ENCODE results near the gene KIF5A. TPM values are rescaled to one million over a fixed set of nuclear protein-coding genes. Genes with fewer than 3 reads are reported as not detected.

KIF5A gene
- polyA plus RNA-seq, 1 of the 3 experiments (the other 2 are of a cell fraction): 6.2 TPM

DNA sequence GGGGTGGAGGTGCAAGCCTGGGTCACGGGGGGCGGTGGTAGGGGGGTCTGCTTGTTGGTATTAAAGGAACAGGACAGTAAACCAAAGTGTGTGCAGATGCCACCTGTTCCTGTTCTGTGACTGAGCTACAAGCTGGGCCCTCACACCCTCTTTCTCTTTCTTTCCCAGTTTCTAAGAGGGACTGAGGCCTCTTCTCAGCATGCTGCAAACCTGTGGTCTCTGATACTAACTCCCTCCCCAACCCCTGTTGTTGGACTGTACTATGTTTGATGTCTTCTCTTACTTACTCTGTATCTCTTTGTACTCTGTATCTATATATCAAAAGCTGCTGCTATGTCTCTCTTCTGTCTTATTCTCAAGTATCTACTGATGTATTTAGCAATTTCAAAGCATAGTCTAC, 34.2 kb downstream of the KIF5A start:
- H3K9ac ChIP-seq: no peak overlapping the region
- no peak overlapping the region for H2AFZ ChIP-seq (ENCODE audit: low read depth)
- no peak overlapping the region for H3K4me3 ChIP-seq (ENCODE audit: low read depth in 2 of 2, low read length in 1 of 2)
- no peaks in the 10 kb centered on the region for H4K20me1 ChIP-seq (ENCODE audit: insufficient read depth)
- H3K4me2 ChIP-seq: no peak overlapping the region
- WGBS (ENCODE audit: low lambda C conversion rate): 96% methylated on average over 2 of the region's 2 CpGs
- ChIA-PET CTCF (interaction anchor here (0.5 to 7.6 kb wide), 40 partner anchors 9 to 1318 kb away, joined by 3 to 298 read pairs (median 7); partner anchors contain the start of genes ARHGEF25, AVIL, B4GALNT1 and COQ10A), POLR2A (interaction anchor here (1.2 kb wide), 1 partner anchor 36 kb away, joined by 4 read pairs; no protein-coding TSS in a partner anchor)
- H3F3A ChIP-seq (replicated peaks; ENCODE audit: insufficient read depth): no peaks in the 10 kb centered on the region
- H3K27me3 ChIP-seq (ENCODE audit: insufficient read depth): no peaks in the 10 kb centered on the region
- no peaks in the 10 kb centered on the region for H3K9me2 ChIP-seq
- TF ChIP-seq TEAD4 (IDR thresholded peaks at IDR 0.05; ENCODE audit: borderline replicate concordance, insufficient read depth): no peak
- TF ChIP-seq SIN3A (IDR thresholded peaks at IDR 0.05; ENCODE audit: borderline replicate concordance, low read depth, low read length): no peak
- no peak for TF ChIP-seq FOSL2 (IDR thresholded peaks at IDR 0.05; ENCODE audit: borderline replicate concordance, low read depth)
- TF ChIP-seq YY1 (IDR thresholded peaks at IDR 0.05; ENCODE audit: low read depth): no peak
- no peak for TF ChIP-seq RCOR1 (IDR thresholded peaks at IDR 0.05; ENCODE audit: low read length)
- TF ChIP-seq GATA2 (CRISPR knock-in tag; IDR thresholded peaks at IDR 0.05): no peak
- no peak for TF ChIP-seq JUND (IDR thresholded peaks at IDR 0.05)
- TF ChIP-seq, protein P1, sequence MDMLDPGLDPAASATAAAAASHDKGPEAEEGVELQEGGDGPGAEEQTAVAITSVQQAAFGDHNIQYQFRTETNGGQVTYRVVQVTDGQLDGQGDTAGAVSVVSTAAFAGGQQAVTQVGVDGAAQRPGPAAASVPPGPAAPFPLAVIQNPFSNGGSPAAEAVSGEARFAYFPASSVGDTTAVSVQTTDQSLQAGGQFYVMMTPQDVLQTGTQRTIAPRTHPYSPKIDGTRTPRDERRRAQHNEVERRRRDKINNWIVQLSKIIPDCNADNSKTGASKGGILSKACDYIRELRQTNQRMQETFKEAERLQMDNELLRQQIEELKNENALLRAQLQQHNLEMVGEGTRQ (IDR thresholded peaks at IDR 0.05; ENCODE audit: borderline replicate concordance, low read depth, low read length): no peak
- TF ChIP-seq, protein P2, sequence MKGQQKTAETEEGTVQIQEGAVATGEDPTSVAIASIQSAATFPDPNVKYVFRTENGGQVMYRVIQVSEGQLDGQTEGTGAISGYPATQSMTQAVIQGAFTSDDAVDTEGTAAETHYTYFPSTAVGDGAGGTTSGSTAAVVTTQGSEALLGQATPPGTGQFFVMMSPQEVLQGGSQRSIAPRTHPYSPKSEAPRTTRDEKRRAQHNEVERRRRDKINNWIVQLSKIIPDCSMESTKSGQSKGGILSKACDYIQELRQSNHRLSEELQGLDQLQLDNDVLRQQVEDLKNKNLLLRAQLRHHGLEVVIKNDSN (IDR thresholded peaks at IDR 0.05; ENCODE audit: borderline replicate concordance, low read depth): no peak
- no peak for TF ChIP-seq MXI1 (IDR thresholded peaks at IDR 0.05; ENCODE audit: low read depth, low read length)
- TF ChIP-seq EZH2phosphoT487 (IDR thresholded peaks at IDR 0.05; ENCODE audit: borderline replicate concordance, low read depth): no peak
- TF ChIP-seq, protein P3, sequence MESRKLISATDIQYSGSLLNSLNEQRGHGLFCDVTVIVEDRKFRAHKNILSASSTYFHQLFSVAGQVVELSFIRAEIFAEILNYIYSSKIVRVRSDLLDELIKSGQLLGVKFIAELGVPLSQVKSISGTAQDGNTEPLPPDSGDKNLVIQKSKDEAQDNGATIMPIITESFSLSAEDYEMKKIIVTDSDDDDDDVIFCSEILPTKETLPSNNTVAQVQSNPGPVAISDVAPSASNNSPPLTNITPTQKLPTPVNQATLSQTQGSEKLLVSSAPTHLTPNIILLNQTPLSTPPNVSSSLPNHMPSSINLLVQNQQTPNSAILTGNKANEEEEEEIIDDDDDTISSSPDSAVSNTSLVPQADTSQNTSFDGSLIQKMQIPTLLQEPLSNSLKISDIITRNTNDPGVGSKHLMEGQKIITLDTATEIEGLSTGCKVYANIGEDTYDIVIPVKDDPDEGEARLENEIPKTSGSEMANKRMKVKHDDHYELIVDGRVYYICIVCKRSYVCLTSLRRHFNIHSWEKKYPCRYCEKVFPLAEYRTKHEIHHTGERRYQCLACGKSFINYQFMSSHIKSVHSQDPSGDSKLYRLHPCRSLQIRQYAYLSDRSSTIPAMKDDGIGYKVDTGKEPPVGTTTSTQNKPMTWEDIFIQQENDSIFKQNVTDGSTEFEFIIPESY (IDR thresholded peaks at IDR 0.05; ENCODE audit: borderline replicate concordance, low read depth): no peak
- no peak for TF ChIP-seq RFX5 (IDR thresholded peaks at IDR 0.05; ENCODE audit: low read length)
- TF ChIP-seq, protein P4, sequence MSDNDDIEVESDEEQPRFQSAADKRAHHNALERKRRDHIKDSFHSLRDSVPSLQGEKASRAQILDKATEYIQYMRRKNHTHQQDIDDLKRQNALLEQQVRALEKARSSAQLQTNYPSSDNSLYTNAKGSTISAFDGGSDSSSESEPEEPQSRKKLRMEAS (IDR thresholded peaks at IDR 0.05; ENCODE audit: low read depth): no peak
- TF ChIP-seq EP300 (IDR thresholded peaks at IDR 0.05; ENCODE audit: borderline replicate concordance in 1 of 2, low read depth in 1 of 2, low read length in 1 of 2): no peak
- TF ChIP-seq RAD21 (IDR thresholded peaks at IDR 0.05; ENCODE audit: low read length): no peak
- no peak for TF ChIP-seq ELF1 (IDR thresholded peaks at IDR 0.05)
- H3K9me3 ChIP-seq: no peaks in the 10 kb centered on the region
- peaks cover 21 to 56% of the 10 kb centered on the region in 2 experiments for H3K36me3 ChIP-seq (replicated peaks in 1 of 2; ENCODE audit: control insufficient read depth in 1 of 2, insufficient read depth in 2 of 2, low read length in 1 of 2)
- no peak overlapping the region for H3K27ac ChIP-seq (ENCODE audit: low read depth in 2 of 2, low read length in 1 of 2)
- no peaks in the 10 kb centered on the region for H3K4me1 ChIP-seq (ENCODE audit: control insufficient read depth in 1 of 2, insufficient read depth in 2 of 2, low read depth in 1 of 2, low read length in 1 of 2)
- no peaks in the 10 kb centered on the region for H3K79me2 ChIP-seq (ENCODE audit: insufficient read depth)
- no peak for DNase-seq
